Stimulated activated CD8-positive, alpha-beta memory T cell treated with anti-CD3 and anti-CD28 coated beads, Interleukin-7, amount 100 ng/mL, for 48 hours (primary cell): ENCODE results near the gene DCST2.
A peak's percentile ranks its signal among the peaks of the same experiment; 100 is the strongest.

Experiments
- DNase-seq, 2 donors: peaks; one replicate each; pipeline ENCODE4 v3.0.0-alpha.2; 2020; ENCODE audit warnings: low read depth in 1 of 2; ENCODE audit errors: extremely low read depth in 1 of 2

DCST2 gene

DNA sequence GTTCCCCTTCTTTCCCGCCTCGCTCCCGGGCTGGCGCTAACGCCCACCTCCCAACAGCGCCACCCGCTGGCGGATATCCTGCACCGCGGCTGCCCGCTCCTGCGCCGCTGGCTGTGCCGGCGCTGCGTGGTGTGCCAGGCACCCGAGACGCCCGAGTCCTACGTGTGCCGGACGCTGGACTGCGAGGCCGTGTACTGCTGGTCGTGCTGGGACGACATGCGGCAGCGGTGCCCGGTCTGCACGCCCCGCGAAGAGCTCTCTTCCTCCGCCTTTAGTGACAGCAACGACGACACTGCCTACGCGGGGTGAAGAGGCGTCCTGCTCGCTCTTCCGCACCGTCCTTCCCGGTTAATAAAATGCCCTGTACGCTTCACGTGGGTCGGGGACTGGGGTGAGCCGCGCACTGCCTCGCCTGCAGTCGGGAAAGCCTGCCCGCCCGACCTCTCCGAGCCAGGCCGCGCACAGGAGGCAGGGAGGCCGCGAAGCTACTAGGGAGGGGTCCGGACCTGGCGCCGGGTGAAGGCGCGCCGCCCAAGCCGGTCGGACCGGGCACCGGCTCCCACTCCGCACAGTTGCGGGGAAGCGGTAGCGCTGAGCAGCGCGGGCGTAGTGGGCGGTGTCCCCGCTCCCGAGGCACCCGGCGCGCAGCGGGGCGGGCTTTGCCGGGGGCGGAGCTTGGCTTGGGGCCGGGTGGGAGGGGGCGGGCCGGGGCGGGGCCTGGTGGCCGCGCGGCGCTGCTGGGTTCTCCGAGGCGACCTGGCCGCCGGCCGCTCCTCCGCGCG is 17.2 kb upstream of the DCST2 start, which contains the start of gene ADAM15:
Gene ADAM15, plus strand, starts transcription at position 757 of the 782 bp plus-strand sequence. CDS start 71 bp downstream, outside the sequence.
- DNase-seq, result peak; percentile 58 to 72

DNA sequence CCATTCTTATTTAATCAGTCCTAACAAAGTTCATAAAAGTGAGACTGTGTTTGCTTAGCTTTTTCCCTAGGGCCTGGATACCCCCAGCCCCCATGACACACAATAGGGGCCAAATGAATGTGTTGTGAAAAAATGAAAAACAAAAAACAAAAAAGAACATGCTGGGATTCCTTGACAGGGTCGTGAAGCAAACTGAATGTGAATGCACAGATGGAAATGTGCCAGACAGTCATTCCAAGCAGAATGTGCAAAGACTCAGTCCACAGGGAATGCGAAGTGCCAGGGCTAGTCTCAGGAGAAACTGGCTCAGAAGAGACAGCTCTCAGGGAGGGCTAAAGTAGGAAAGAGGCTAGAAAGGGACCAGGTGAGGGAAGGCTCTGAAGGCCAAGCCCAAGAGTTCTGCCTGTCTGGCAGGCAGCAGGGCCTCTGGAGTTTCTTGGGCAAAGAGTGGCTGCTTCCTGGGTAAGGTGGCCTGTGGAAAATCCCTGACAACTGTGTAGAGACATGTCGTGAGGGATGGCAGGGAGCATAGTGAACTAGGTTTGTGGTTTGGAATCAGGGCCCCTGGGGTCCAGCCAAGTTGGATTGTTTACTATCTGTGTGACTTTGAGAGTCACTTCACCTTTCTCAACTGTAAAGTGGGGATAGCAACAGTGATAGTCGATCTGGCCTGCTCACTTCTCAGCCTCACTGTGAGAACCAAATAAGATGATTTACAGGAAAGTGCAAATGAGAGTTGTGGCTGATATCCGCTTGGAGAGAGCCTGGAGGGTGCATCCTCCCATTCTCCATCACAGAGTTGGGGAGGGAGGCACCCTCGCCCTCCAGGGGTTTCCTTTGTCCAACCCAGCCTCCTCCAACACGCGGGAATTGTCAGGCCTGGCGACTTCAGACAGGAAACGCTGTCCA is 16.3 kb upstream of the DCST2 start:
- no peak for DNase-seq

DNA sequence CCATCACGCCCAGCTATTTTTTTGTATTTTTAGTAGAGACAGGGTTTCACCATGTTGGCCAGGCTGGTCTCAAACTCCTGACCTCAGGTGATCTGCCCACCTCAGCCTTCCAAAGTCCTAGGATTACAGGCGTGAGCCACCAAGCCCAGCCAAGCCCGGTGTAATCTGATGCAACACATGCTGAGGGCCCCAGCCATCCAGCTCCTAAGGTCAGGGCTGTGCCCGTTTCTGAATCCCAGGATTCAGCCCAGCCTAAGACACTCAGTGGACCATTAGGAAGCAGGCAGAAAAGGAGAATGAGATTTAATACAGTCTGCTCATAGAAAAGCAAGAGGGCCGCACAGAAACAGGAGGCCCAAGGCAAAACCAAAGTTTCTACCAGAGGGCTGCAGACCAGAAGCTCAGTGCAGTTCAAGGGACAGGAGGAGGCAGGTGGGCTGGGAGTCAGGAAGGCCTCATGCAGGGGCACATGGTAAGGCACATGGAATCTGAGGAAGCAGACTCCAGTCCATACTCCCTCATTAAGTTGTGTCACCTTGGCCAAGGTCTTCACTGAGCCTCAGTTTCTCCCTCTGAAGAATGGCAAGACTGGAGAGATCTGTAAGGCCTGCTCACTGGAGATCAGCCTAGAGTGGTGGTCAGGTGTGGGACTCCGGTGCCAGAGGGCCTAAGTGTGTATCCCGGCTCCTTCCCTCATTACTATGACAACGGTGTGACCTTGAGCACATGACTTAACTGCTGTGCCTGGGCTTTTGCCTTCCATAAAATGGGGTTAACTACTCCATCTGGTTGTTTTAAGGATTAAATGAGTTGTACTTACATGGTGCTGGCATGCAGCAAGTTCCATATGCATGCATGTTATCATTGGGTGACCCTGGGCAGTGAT is 15.1 kb upstream of the DCST2 start:
- no peak for DNase-seq

DNA sequence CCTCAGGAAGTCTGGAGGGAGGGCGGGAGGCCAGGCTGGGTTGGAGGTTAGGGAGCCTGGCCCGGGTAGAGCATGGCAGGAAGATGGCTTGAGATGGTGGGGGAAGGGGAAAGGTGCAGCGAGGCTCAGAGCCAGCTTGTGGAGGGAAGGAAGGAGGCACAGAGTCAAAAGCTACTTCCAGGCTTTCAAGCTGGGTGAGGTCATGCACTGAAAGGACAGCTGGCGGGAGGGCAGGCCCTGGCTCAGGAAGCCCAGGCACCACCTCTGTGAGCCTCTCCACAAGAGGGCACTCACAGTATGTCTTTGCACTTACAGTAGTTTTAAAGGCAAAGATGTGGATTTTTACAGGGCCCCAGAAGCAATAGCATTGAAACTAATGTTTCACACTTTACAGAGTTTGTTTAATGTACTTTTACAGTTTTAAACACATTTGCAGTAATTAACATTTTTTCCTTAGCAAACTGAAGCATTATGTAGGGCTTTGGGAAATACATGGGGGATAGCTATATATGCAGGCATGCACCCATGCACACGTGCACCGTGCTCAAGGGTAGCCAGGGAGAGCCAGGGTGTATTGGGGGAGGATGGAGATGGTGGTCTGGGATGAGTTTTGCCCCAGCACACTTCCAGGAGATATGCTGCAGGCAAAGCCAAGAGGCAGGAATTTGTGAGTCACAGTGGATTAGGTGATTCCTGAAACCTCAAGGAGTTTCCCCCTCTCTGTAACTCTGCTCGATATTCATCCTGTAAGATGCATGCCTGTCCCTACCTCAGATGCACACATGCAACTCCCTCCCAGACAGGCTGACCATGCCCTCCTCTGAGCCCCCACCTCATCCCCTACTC is 11.5 kb upstream of the DCST2 start:
- DNase-seq, result no peak

DNA sequence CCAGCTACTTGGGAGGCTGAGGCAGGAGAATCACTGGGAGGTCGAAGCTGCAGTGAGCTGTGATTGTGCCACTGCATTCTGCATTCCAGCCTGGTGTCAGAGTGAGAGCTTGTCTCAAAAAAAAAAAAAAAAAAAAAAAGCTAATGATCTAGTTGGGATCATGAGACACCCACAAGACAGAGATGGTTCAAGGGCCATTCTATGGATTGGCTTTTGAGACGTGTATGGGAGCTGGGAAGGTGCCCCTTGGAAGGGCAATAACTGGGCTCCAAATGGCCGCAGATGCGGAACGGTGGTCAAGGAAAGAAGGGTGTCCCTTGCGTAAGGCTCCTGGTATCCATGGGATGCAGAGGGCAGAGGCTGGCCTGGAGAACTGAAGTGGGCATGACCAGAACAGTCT is 10.8 kb upstream of the DCST2 start:
- DNase-seq, result no peak

DNA sequence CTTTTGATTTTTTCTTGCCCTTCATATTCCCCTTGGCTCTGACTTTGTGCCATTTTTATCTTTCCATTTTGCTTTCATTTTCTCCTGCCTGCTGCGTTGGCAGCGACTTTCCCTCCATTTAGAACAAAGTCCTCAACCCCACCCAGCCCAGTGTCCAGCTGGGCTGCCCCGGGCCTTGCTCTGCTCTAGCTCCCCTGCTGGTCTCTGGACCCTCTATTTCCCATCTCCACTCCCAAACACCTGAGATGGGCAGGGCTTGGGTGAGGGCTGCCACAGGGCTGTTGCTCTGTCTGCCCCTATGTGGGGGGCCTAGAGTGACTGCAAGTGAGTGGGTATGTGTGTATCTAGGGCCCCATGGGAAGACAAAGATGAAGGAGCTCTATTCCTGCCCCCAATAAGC is 10.2 kb upstream of the DCST2 start:
- DNase-seq, result no peak

DNA sequence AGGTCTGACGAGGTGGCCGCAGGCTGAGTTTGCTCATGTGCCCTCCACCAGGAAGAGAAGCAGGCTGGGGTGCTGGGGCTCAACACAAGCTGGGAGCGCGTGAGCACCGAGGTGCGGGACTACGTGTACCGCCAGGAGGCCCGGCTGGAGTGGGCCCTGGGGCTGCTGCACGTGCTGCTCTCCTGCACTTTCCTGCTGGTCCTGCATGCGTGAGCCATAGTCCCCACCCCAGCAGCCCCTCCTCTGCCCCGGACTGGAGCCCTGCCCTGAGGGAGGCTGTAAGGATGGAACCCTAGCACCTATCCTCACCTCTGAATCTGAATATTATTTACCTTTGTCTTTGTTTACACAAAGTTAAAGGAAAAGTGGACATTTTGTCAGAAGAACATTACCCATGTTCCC is 9.7 kb upstream of the DCST2 start:
- no peak for DNase-seq

DNA sequence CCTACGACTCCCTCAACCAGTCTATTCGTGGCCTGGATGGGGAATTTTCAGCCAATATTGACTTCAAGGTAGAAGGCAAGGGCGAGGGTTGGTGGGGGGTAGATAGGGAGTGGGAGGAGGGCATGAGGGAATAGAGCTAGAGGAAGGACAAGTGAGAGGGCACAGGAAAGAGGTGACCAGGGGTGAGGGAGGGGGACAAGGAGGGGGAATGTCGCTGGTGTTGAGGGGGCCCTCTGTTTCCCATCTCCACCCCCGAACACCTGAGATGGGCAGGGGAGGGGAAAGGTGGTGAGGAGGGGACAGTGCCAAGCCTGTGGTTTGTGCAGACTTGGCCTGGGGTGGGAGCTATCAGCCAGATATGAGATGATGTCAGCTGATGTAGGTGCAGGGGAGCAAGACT is 9.2 kb upstream of the DCST2 start:
- DNase-seq, result no peak

DNA sequence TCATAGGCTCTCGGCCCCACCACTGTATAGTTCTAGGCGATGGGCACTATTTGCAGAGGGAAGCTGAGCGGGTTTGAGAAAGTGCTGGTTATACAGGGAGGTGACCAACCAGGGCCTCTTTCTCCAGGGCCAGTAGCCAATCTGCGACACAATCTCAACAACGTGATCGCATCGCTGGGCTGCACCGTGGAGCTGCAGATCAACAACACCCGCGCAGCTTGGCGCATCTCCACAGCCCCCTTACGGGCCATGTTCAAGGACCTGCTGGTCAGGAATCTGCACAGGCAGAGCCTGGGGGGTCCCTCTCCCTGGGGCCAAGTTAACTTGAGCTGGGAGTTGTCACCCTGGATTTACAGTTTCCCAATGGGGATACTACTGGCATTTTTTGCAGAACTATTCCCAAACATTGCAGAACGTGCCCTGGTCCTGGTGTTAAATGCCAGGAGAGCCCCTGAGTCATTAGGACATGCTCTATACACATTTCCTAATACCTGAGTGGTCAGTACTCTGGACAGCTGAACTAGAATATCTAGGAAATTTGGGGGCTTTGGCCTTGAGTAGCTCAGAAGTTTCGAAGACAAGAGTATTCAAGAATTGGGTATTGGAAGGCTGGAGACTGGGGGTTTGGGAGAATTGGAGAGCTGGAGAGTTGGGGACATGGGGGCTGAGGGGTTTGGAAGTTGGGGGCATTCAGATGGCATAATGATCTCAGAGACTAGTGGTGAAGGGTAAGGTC is 6.9 kb upstream of the DCST2 start:
- no peak for DNase-seq

DNA sequence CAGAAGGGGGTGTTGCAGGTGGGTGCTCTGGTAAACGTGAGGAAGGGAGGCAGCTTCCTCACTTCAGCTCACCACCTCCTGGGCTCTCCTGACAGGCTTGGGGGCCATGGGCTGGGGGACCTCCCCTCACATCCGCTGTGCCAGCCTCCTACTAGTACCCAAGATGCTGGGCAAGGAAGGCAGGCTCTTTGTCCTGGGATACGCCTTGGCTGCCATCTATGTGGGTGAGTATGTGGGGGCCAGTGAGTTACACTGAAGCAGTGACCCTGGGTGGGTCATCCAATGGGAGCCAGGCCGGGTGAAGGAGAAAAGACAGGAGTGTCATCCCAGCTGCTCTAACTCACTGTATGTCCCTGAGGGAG is 5.7 kb upstream of the DCST2 start:
- DNase-seq, result no peak

DNA sequence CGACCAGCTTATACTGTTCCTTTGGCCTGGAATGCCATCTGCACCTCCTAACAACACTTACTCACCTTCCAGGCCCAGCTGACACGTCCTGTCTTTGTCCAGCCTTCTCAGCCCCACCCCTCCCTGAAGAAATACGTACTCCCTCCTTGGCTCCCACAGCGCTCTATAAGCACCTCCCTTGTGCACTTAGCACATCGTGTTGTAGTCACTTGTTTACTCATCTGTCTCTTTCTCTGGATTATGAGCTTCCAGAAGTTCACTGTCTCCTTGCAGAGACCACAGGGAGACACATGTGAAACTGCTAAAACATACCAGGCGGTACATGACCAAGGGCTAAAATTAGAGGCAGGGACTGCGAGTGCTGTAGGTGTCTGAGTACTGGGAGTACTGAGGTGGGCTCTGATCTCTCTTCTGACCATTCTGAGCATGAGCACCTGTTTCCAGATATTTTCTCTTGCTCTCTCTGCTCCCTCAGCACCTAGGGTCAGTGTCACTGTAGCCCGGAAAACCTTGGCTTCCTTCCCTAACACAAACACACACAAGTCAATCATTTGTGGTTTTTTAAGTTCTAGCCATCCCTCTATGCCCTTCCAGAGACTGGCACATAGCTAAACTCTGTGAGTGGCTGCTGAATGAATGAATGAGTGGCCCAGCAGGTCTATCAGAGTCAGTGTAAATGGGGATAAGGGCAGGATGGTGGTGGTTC is 5.2 kb upstream of the DCST2 start:
- DNase-seq, result no peak

DNA sequence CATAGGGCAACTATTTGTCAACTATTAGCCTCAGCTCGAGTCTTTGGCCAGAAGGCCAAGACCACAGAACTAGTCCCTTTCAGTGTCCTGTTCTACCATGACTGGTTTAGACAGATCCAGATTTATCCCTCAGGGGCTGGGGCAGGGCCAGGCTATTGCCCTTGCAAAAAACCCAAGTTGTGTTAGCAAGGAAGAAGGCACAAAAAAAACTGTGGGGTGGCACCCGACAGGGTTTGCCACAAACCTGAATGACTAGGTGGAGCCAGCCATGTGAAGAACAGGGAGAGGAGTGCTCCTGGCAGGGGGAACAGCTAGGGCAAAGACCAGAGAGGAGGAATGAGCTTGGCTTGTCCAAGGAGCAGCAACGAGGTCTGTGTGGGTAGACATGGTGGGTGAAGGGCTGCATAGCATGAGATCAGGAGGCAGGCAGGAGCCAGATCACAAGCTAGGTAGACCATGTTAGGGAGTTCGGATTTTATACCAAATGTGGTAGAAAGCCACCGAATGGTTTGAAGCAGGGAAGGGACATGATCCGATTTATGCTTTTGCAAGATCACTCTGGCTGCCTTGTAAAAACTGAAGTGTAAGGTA is 4.4 kb upstream of the DCST2 start:
- no peak for DNase-seq

DNA sequence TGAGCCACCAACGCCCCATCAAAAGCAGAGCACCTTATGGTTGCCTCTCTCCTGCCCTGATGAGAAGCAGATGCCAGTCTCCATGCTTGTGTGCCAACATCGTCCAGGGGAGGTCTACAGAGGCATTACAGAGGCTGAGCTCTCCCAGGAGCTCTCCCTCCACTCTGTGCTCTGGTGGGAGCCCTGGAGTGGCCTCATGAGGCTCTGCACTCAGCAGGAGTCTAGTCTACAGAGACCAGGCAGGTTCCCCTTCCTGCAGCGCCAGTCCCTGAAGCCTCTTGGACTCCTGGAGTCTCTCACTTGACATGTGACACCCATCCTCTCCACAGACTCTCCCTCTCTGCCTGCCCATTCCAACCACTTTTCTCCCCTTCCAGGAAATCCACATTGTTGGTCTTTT is 3.5 kb upstream of the DCST2 start:
- no peak for DNase-seq

DNA sequence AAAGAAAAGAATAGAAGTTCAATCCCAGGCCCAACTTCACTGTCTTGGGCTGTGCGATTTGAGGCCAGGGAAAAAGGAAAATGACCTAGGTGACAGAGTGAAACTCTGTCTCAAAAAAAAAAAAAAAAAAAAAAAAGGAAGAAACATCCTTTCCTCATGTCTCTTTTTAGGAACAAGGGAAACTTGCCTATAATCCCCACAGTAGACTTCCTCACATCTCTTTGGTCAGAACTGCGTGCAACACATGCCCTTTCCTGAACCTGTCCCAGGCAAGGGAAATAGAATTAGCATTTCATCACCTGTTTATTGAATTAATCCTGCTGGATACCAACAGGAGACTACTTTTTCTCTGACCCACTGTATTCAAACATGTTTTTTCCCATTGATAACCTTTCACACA is 2.4 kb upstream of the DCST2 start:
- no peak for DNase-seq

DNA sequence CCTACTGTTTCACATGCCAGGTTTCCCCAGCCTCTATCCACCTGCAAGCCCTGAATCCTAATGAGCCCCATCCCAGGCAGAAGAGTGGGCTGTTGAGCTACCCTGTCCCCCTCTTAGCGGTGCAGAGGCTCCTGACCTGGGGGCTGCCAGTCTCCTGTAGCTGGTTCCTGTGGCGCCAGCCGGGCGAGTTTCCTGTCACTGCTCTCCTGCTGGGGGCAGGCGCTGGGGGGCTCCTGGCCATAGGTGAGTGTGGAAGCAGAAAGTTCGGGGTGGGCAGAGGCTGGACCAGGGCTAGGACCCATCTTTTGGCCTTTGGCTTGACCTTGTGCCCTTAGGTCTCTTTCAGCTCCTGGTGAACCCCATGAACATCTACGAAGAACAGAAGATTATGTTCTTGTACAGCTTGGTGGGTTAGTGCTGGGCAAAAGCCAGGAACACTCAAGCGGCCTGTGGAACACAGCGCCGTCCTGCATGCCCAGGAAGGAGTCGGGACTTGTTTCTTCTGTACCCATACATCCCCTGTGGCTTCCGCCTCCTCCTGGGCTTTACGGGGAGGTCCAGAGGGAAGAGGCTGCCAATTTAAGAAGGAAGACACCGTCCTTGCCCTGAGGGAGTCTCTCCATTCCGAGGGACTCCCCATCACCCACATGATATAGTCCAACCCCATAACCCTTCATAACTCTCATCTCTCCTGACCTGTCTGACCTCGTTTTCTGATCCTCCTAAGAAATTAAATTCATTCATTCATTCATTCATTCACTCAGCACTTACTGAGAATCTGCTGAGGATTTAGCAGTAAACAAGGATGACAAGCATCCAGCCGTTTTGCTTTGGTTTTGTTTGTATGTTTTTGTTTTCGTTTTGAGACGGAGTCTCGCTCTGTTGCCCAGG is 982 bp upstream of the DCST2 start:
- no peak for DNase-seq

DNA sequence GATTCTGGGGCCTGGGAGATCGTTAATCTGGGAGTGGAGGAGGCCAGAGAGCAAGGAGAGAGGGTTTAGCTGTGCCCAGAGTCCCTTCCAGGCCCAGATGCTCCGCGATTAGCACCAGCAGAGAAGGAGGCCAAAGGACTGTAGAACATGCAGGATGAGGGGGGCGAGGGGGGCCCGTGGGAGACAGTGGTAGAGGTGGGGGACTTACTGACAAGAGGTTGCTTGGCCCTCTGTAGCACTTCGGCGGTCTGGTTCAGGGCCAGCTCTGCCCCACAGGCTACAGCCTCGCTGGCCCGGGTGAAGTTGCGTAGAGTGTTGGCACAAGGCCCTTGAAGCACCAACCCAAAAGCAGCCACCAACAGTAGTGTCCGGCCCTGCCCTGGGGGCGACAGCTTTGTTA is 695 bp downstream of the DCST2 start:
- DNase-seq, result no peak

DNA sequence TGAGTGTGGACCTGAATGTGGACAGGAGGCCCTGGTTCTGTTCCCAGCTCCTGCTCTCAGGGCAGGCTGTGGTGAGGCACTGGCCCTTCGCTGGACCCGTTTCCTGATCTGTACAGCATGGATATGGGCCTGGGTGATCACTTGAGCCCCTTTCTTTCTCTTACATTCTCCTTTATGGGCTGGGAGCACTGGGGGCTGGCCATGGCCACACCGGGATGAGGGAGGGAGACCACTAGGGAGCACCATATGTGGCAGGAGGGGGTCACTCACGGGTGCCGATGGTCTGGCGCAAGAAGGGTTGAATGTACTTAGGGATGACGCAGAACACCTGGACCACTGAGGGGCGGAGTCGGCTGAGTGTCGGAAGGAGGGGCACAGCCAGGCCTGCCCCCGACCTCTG is 2.7 kb downstream of the DCST2 start:
- DNase-seq, result no peak
